Thyroid gland (tissue), 4 donors: ENCODE data around the gene PRTFDC1. TPM values are rescaled to one million over a fixed set of nuclear protein-coding genes. Genes with fewer than 3 reads are reported as not detected.

Source experiments
- DNase-seq, 2 donors: peaks; one replicate each; pipeline ENCODE4 v3.0.0-alpha.2; 2019
- H3K27ac ChIP-seq, 3 donors: fragments of 200-600 bp; sonication (generic); 1 replicate in 2 of 3; 2 replicates in 1 of 3; pipeline ENCODE4 v1.5.1; 2016 to 2019; ENCODE audit warnings: mild to moderate bottlenecking in 1 of 3, moderate library complexity in 1 of 3
- H3K27me3 ChIP-seq: fragments of 200-600 bp; sonication (generic); one replicate; pipeline ENCODE4 v1.5.1; 2019
- H3K36me3 ChIP-seq, 2 donors: fragments of 200-600 bp; sonication (generic); one replicate each; pipeline ENCODE4 v1.5.1; 2016 to 2019
- H3K4me1 ChIP-seq, 2 donors: fragments of 200-600 bp; sonication (generic); one replicate each; pipeline ENCODE4 v1.5.1; 2017 to 2019
- H3K4me3 ChIP-seq, 3 donors: fragments of 200-600 bp; sonication (generic); replicated peaks in 1 of 3; 1 replicate in 2 of 3; 2 replicates in 1 of 3; pipeline ENCODE4 v1.5.1; 2016; ENCODE audit warnings: mild to moderate bottlenecking in 1 of 3
- H3K9me3 ChIP-seq: fragments of 200-600 bp; sonication (generic); one replicate; pipeline ENCODE4 v1.5.1; 2017
- CTCF ChIP-seq, 6 experiments: fragments of 200-600 bp in 3 of 6; fragments of 450-650 bp in 3 of 6; sonication (generic) in 3 of 6; IDR thresholded peaks; one replicate each; pipeline ENCODE4 v1.5.1; 2016 to 2019; ENCODE audit warnings: antibody characterized with exemption in 6 of 6, mild to moderate bottlenecking in 2 of 6, inconsistent platforms in 1 of 6, moderate library complexity in 1 of 6
- POLR2A ChIP-seq, 2 donors: fragments of 450-650 bp; IDR thresholded peaks; one replicate each; pipeline ENCODE4 v1.6.1; 2017; ENCODE audit warnings: antibody characterized with exemption in 2 of 2, mild to moderate bottlenecking in 2 of 2, moderate library complexity in 1 of 2
- WGBS, 2 donors: methylation state at CpG; one replicate each; pipeline ENCODE4 v1.1.5; 2017; 5-methylcytosine and 5-hydroxymethylcytosine counted together
- intact Hi-C: fragments of 100-400 bp; cut with DNase I; formaldehyde crosslinking; loops from one replicate; pipeline ENCODE4 v1.15.1; 2023
- total RNA-seq, 4 donors: library from RNA; depleted of rRNA; stranded (reverse); fragments of >200 nt; gene quantifications; one replicate each; pipeline ENCODE4 v1.2.3, GENCODE V29; 2016

The PRTFDC1 gene
- total RNA-seq, 4 donors from 2014 or later = 2.9 to 8.7 (median 5.6) TPM

DNA sequence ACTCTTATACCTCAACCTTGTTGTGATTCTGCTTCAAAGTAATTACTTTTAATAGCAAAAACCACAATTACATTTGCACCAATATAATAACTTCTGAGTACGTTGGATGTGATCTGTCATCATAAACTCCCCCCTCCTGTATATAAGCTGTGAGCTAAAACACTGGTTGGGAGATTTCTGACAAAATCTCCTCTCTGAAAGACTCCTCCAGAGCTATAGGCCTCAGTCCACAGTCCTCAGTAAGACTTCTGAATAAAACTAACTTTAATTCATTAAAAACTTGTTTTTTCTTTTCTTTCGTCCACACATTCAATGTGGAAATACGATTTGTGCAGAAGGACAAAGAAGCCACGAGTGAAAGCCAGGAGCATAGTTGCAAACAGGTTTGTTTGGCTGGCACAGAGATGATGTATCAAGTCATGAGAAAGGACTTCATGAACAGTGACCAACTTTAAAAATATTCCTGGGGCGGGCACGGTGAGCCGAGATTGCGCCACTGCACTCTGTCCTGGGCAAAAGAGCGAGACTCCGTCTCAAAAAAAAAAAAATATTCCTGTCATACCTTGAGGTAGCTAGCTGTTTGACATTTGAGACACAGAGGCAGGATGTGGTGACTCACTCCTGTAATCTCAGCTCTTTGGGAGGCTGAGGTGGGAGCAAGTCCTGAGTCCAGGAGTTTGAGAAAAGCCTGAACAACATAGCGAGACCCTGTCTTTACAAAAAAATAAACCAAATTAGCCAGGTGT, 137.7 kb downstream of the PRTFDC1 start:
- H3K36me3 ChIP-seq = no peaks in the 10 kb centered on the region
- intact Hi-C loops = no loop called here
- H3K27me3 ChIP-seq = no peaks in the 10 kb centered on the region
- no peak for DNase-seq
- H3K4me1 ChIP-seq = no peaks in the 10 kb centered on the region
- no peak overlapping the region for H3K4me3 ChIP-seq
- no peak overlapping the region for H3K27ac ChIP-seq
- 90 to 94% methylated on average over 11 of the region's 11 CpGs for WGBS, 2 donors
- TF ChIP-seq POLR2A (IDR thresholded peaks at IDR 0.05) = no peak
- no peak for TF ChIP-seq CTCF (IDR thresholded peaks at IDR 0.05)
- H3K9me3 ChIP-seq = no peaks in the 10 kb centered on the region

DNA sequence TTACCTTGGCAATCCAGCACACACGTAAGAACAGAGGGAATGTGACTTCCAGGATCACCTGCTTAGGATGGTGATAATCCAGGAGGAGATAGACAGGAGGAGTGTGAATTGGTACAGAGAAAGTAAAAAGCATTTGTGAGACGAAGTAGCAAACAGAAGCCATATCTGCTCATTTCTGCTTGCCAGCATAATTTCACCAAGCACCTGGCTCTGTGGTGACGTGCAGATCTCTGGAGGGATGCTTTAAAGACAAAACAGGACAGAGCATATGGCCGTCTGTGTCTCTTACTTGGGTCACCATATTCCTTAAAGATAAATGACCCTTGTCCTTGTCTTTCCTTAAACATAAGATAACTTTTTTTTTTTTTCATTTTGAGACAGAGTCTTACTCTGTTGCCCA, 138.6 kb downstream of the PRTFDC1 start:
- H3K4me1 ChIP-seq = no peaks in the 10 kb centered on the region
- DNase-seq = no peak
- intact Hi-C loops = no loop called here
- no peak for TF ChIP-seq POLR2A (IDR thresholded peaks at IDR 0.05)
- WGBS, 2 donors = 83 to 88% methylated on average over 4 of the region's 4 CpGs
- H3K27me3 ChIP-seq = no peaks in the 10 kb centered on the region
- H3K36me3 ChIP-seq = no peaks in the 10 kb centered on the region
- no peaks in the 10 kb centered on the region for H3K9me3 ChIP-seq
- H3K27ac ChIP-seq = no peak overlapping the region
- no peak overlapping the region for H3K4me3 ChIP-seq

DNA sequence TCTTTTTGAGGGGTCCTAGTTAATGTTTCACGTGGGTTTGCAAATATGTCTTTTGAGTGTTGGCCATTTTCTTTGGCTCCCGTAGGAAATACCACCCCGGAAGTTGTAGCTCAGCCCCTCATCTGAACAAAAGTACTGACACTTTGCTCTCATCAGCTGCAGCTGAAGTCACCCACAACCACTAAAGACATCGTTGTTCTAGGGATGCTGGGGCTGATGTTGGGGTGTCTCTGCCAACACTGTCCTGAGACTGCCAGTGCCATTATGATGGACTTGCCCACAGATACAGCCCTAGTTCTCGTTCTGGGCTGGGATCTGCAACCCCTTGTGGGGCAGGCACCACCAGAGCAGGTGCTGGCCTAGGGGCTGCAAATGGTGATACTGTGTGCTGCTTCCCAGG, 146.1 kb downstream of the PRTFDC1 start:
- WGBS, 2 donors = 80 to 81% methylated on average over 5 of the region's 5 CpGs
- no peaks in the 10 kb centered on the region for H3K4me1 ChIP-seq
- TF ChIP-seq CTCF (IDR thresholded peaks at IDR 0.05) = no peak
- TF ChIP-seq POLR2A (IDR thresholded peaks at IDR 0.05) = no peak
- no peak overlapping the region for H3K4me3 ChIP-seq
- H3K27ac ChIP-seq = no peak overlapping the region
- intact Hi-C loops = no loop called here
- no peak for DNase-seq
- no peaks in the 10 kb centered on the region for H3K27me3 ChIP-seq
- H3K9me3 ChIP-seq = no peaks in the 10 kb centered on the region
- H3K36me3 ChIP-seq = no peaks in the 10 kb centered on the region

DNA sequence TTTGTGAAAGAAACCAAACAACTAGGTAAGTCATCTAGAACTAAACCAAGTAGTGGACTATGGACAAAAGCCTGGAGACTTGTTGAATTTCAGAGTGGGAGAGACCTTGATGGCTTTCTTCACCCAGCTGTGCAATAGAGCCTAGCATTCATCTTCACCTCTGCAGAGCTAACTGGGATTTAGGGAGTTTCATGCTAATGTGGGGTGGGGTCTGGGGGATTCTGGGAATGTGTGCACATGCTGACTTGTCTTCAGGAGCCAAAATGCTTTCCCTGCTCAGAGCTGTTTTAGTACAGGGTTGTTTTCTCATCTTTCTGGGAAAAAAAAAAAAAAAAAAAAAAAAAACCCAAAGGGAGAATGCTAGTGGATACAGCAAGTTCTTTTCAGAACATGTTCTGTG, 147.4 kb downstream of the PRTFDC1 start:
- TF ChIP-seq POLR2A (IDR thresholded peaks at IDR 0.05) (no peak), CTCF (IDR thresholded peaks at IDR 0.05) (no peak)
- no peak overlapping the region for H3K27ac ChIP-seq
- no peak for DNase-seq
- H3K9me3 ChIP-seq = no peaks in the 10 kb centered on the region
- H3K4me1 ChIP-seq = no peaks in the 10 kb centered on the region
- no peaks in the 10 kb centered on the region for H3K27me3 ChIP-seq
- intact Hi-C loops = no loop called here
- no peak overlapping the region for H3K4me3 ChIP-seq
- no peaks in the 10 kb centered on the region for H3K36me3 ChIP-seq

DNA sequence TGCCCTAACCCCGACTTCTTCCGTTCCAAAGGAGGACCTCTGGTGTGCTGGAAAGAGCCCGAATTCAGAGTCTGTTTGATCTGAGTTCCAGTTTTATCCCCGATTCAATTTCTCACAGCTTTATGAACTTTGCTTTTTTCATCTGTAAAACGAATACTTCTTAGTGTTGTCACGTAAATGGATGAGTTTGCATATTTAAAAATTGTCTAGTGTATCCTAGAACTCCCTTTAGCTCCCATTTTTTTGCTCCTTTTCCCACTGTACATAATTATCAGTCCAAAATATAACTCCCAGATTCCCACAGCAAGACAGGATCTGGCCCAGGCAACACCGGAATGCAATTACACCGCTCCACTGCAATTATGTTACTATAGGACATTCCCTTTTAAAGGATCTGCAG, 148.0 kb downstream of the PRTFDC1 start:
- no peak for TF ChIP-seq CTCF (IDR thresholded peaks at IDR 0.05)
- TF ChIP-seq POLR2A (IDR thresholded peaks at IDR 0.05) = no peak
- Histone ChIP-seq H3K4me3 (no peak overlapping the region), H3K27me3 (no peaks in the 10 kb centered on the region), H3K9me3 (no peaks in the 10 kb centered on the region), H3K27ac (no peak overlapping the region), H3K36me3 (no peaks in the 10 kb centered on the region), H3K4me1 (no peaks in the 10 kb centered on the region)
- 77 to 88% methylated on average over 8 of the region's 8 CpGs for WGBS, 2 donors
- DNase-seq = no peak
- intact Hi-C loops = no loop called here
